Renal cortical epithelial cell (primary cell): ENCODE data around the gene KCNMA1. TPM values are rescaled to one million over a fixed set of nuclear protein-coding genes. Genes with fewer than 3 reads are reported as not detected.

ENCODE experiments used
- DNase-seq: peaks from one replicate; pipeline ENCODE4 v3.0.0-alpha.2; 2011; ENCODE audit warnings: low read depth
- total RNA-seq: library from RNA; depleted of rRNA; stranded (reverse); fragments of >200 nt; gene quantifications from 2 replicates; pipeline ENCODE4 v1.2.3, GENCODE V29; 2014

The KCNMA1 gene
- total RNA-seq: 12.9 and 17.7 TPM in 2 replicates

GRCh38 chr10:77637532-77638320, at the start of gene KCNMA1:
KCNMA1 (minus strand) TSS chr10:77637808.
- DNase-seq: no peak

- DNase-seq: no peak
Observed at GRCh38 chr10:77686650-77687417, 49.2 kb upstream of the KCNMA1 start.

GRCh38 chr10:77686096-77686495, 48.5 kb upstream of the KCNMA1 start:
- no peak for DNase-seq

- no peak for DNase-seq
Observed at GRCh38 chr10:77685432-77685831, 47.8 kb upstream of the KCNMA1 start.

GRCh38 chr10:77683088-77683432, 45.5 kb upstream of the KCNMA1 start:
- DNase-seq: peak; percentile 10

- no peak for DNase-seq
Observed at GRCh38 chr10:77682393-77683087, 44.9 kb upstream of the KCNMA1 start.

- DNase-seq: no peak
Observed at GRCh38 chr10:77681839-77682238, 44.2 kb upstream of the KCNMA1 start.

GRCh38 chr10:77680811-77681210, 43.2 kb upstream of the KCNMA1 start:
- no peak for DNase-seq

- no peak for DNase-seq
Observed at GRCh38 chr10:77680065-77680464, 42.5 kb upstream of the KCNMA1 start.

GRCh38 chr10:77679217-77679616, 41.6 kb upstream of the KCNMA1 start:
- no peak for DNase-seq

GRCh38 chr10:77678146-77678545, 40.5 kb upstream of the KCNMA1 start:
- DNase-seq: no peak

- no peak for DNase-seq
Observed at GRCh38 chr10:77675347-77675746, 37.7 kb upstream of the KCNMA1 start.

- no peak for DNase-seq
Observed at GRCh38 chr10:77673515-77674140, 36.0 kb upstream of the KCNMA1 start.

- peak; percentile 27 for DNase-seq
Observed at GRCh38 chr10:77673101-77673500, 35.5 kb upstream of the KCNMA1 start.

- no peak for DNase-seq
Observed at GRCh38 chr10:77671594-77672252, 34.1 kb upstream of the KCNMA1 start.

- DNase-seq: no peak
Observed at GRCh38 chr10:77670817-77671443, 33.3 kb upstream of the KCNMA1 start.

- DNase-seq: peak; percentile 11
Observed at GRCh38 chr10:77669892-77670291, 32.3 kb upstream of the KCNMA1 start.

- peak; percentile 21 for DNase-seq
Observed at GRCh38 chr10:77667426-77668324, 30.1 kb upstream of the KCNMA1 start.

- DNase-seq: peak; percentile 47
Observed at GRCh38 chr10:77666821-77667220, 29.2 kb upstream of the KCNMA1 start.

GRCh38 chr10:77664696-77665095, 27.1 kb upstream of the KCNMA1 start:
- no peak for DNase-seq
